Stimulated activated CD4-positive, alpha-beta T cell treated with anti-CD3 and anti-CD28 coated beads, Interleukin-4, amount 100 ng/mL, for 48 hours (primary cell): Measurements from ENCODE around the gene AGPAT2.
A peak's percentile ranks its signal among the peaks of the same experiment; 100 is the strongest.

ENCODE experiments used
- DNase-seq, 2 donors: peaks; one replicate each; pipeline ENCODE4 v3.0.0-alpha.2; 2020; ENCODE audit warnings: low read depth in 2 of 2

The AGPAT2 gene

DNA sequence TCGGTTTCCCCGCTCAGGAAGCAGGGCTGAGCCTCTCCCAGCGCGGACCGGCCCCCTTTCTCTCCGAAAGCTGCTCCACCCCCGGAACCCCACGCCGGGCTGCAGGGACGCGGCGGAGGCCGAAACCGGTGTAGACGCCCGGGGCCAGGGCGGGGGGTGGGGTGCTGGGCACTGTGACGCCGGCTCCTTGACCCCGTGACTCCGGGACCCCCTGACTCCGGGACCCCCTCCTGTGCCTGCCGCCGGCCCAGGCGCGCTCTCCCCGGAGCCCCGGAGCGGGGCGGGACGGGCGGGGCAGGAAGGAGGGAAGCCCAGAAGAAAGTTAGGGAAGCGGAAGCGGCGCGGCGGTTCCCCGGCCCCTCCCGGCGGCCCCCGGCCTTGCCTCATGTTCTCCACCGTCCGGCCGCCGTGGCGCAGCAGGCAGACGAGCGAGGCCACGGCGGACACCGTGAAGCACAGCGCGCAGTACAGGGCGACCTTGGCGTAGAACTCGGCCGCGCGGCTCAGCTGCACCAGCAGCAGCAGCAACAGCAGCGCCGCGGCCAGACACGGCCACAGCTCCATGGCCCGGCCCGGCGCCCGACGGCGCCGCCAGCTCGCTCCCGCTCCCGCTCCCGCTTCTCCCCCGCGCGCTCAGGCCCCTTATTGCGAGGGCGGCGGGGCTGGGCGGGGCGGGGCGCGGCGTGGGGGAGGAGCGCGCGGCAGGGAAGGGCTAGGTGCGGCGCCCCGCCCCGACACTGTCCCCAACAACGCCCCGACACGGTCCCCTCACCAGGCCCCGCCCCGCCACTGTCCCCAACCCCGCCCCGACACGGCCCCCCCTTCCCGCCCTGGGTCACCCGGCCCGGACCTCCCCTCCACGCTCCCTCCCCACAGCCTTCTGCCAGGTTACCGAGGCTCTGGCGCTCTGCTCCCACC, at the start of gene AGPAT2:
AGPAT2 (minus strand) TSS at position 664 of the 918 bp plus-strand sequence; CDS start at position 564, 100 bp downstream.
- peak; percentile 66 to 68 for DNase-seq

DNA sequence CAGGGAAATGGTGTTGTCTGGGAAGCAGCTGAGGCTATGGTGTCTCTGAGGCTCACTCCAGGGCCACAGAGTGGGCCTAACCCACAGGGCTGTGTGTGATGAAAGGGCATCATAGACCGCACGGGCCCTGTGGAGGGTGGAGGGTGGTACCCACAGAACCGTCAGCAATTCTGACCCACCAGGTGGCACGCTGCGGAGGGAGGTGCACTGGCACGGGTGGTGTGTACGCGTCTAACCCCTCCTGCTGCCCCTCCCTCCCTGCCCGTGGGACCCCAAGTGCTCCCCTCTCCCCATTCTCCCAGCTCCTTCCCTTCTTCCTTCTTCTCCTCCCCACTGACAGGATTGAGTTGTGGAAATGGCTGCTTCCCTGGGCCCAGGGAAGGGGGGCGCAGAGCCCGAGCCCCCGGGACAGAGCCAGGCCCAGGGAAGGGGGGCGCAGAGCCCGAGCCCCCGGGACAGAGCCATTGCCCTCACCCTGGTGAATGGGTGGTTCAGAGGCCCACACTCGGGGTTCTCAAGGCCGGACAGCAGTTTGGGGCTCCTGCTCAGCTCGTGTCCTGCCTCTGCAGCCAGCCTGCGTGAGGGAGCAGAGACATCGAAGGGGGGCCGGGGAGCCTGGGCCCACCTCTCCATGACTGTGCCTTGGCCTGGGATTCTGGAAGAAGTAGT, 48.7 kb upstream of the AGPAT2 start:
- no peak for DNase-seq

DNA sequence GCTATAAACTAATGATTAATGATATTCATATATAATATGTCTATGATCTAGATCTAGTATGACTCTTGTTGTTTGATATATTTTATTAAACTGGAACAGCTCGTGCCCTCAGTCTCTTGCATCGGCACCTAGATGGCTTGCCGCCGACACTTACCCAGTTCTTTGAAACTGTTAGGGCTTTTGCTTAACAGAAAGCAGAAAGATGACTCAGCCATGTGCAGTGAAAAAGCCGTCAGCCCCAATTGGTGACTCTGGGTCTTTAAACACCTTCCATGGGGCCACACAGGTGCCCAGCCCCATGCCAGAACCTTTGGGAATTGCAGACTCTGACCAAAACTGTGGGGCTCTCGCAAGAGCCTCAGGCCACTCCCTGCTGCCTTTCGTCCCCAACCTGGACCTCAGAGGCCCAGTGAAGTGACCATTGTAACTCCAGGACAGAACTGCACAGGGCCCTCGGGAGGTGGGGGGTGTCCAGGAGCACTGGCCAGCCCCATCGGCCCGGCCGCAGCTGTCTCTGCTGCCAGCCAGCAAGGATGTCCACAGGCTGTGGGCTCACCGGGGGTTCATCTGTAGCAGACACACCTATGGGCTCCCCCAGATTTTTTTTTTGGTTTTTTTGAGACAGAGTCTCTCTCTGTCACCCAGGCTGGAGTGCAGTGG, 47.7 kb upstream of the AGPAT2 start:
- no peak for DNase-seq

- no peak for DNase-seq
Measured at GRCh38 chr9:136733611-136734010, 46.4 kb upstream of the AGPAT2 start.

- no peak for DNase-seq
Measured at GRCh38 chr9:136732444-136733178, 45.4 kb upstream of the AGPAT2 start.

GRCh38 chr9:136729926-136730325, 42.7 kb upstream of the AGPAT2 start:
- DNase-seq, result no peak

GRCh38 chr9:136729144-136729543, 41.9 kb upstream of the AGPAT2 start:
- DNase-seq, result no peak

GRCh38 chr9:136728548-136729123, 41.4 kb upstream of the AGPAT2 start:
- no peak for DNase-seq

GRCh38 chr9:136728080-136728547, 40.9 kb upstream of the AGPAT2 start:
- peak; percentile 88 to 94 for DNase-seq

- no peak for DNase-seq
Measured at GRCh38 chr9:136726631-136727191, 39.5 kb upstream of the AGPAT2 start.

GRCh38 chr9:136726118-136726517, 38.9 kb upstream of the AGPAT2 start:
- DNase-seq, result no peak

DNA sequence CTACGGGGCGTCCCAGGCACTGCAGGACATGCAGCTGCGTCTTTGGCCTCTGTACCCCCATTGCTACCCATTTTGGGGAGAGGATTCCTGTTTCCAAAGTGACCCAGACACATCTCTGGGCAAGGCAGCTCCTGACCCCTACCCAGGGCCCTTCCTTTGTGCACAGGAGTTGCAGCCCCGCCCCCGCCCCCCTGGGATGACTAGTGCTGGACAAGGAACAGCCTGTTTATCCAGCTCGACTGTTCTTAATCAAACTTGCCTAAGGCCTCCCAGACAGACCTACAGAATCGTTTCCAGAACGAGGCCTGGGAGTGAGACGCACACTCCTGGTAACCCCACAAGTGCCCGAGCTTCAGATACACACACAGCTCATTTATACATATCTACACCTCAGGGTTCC, 38.4 kb upstream of the AGPAT2 start:
- no peak for DNase-seq

- DNase-seq, result no peak
Measured at GRCh38 chr9:136724772-136725171, 37.5 kb upstream of the AGPAT2 start.

- DNase-seq, result no peak
Measured at GRCh38 chr9:136723989-136724388, 36.7 kb upstream of the AGPAT2 start.

DNA sequence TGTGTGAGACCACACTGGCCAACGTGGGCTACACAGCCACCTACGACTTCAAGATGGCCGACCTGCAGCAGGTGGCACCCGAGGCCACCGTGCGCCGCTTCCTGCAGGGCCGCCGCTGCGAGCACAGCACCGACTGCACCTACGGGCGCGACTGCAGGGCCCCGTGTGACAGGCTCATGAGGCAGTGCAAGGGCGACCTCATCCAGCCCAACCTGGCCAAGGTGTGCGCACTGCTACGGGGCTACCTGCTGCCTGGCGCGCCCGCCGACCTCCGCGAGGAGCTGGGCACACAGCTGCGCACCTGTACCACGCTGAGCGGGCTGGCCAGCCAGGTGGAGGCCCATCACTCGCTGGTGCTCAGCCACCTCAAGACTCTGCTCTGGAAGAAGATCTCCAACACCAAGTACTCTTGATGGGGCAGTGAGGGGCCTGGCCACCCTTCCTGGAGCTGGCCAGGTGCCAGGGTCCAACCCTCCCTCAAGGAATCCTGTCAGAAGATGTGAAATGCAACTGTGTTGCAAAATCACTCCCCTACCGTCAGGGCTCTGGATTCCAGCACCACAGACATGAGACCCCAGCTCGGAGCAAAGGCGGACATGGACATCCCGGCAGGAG, 36.2 kb upstream of the AGPAT2 start:
- DNase-seq, result no peak

DNA sequence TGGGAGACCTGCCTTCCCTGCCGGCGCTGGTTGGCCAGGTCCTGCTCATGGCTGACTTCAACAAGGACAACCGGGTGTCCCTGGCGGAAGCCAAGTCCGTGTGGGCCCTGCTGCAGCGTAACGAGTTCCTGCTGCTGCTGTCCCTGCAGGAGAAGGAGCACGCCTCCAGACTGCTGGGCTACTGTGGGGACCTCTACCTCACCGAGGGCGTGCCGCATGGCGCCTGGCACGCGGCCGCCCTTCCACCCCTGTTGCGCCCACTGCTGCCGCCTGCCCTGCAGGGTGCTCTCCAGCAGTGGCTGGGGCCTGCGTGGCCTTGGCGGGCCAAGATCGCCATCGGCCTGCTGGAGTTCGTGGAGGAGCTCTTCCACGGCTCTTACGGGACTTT, 35.7 kb upstream of the AGPAT2 start:
- no peak for DNase-seq

DNA sequence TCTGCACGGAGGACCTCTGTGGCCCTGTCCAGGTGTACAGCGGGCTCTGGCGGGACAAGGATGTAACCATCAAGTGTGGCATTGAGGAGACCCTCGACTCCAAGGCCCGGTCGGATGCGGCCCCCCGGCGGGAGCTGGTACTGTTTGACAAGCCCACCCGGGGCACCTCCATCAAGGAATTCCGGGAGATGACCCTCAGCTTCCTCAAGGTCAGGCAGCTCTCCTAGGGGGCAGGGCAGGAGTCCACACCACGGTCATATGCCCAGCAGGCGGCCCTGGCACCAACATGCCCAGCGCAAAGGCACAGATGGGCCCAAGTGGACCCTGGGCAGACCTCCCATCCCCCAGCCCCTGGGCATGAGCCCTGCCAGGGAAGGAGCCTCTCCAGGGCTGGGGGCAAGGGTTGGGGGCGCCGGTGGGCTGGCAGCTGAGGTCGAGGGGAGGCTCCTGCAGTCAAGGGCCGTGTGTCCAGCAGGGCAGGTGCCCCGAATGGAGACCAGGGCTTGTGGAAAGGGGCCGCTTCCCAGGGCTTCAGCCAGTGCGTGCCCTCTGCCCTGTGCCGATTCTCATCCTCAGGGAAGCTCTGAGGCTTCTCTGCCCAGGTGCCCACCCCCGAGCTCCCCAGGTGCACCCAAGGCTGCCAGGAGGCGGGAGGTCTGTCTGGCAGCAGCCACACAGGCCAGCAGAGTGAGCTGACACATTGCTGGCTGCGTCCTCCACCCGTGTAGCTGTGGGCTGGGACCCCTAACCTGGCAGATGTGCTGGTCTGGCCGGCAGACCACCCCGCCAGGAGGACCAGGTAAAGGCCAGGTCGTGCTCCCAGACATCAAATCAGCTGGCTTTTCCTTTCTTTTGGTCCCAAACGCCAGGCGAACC, 35.1 kb upstream of the AGPAT2 start:
- no peak for DNase-seq

GRCh38 chr9:136721339-136722092, 34.3 kb upstream of the AGPAT2 start:
- DNase-seq, result no peak

- DNase-seq, result no peak
Measured at GRCh38 chr9:136720898-136721338, 33.7 kb upstream of the AGPAT2 start.
